GM18873 (cell line): Measurements from ENCODE around the gene NSFL1C.

ENCODE experiments used
- ATAC-seq: cut with Tn5 transposase; IDR thresholded peaks from one replicate; pipeline ENCODE4 v1.9.1; 2021; ENCODE audit warnings: mild to moderate bottlenecking, moderate library complexity, moderate number of reproducible peaks; ENCODE audit not compliant: unreplicated experiment, low FRiP score

Gene NSFL1C

GRCh38 chr20:1486566-1486965 is 19.9 kb upstream of the NSFL1C start:
- ATAC-seq = no peak

- no peak for ATAC-seq
Observed at GRCh38 chr20:1484438-1485116, 17.9 kb upstream of the NSFL1C start.

GRCh38 chr20:1479831-1480595 is 13.4 kb upstream of the NSFL1C start:
- no peak for ATAC-seq

GRCh38 chr20:1478566-1478965 is 11.9 kb upstream of the NSFL1C start:
- ATAC-seq = no peak

- no peak for ATAC-seq
Observed at GRCh38 chr20:1477896-1478490, 11.3 kb upstream of the NSFL1C start.

- no peak for ATAC-seq
Observed at GRCh38 chr20:1474817-1475603, 8.4 kb upstream of the NSFL1C start.

GRCh38 chr20:1474325-1474724 is 7.7 kb upstream of the NSFL1C start:
- ATAC-seq = no peak

GRCh38 chr20:1473246-1474220 is 6.9 kb upstream of the NSFL1C start:
- ATAC-seq = no peak

- ATAC-seq = no peak
Observed at GRCh38 chr20:1472556-1473245, 6.1 kb upstream of the NSFL1C start.

GRCh38 chr20:1471242-1471641 is 4.6 kb upstream of the NSFL1C start:
- no peak for ATAC-seq

GRCh38 chr20:1469925-1470571 is 3.4 kb upstream of the NSFL1C start:
- peak; percentile 32 for ATAC-seq

GRCh38 chr20:1469306-1469905 is 2.8 kb upstream of the NSFL1C start:
- no peak for ATAC-seq

- no peak for ATAC-seq
Observed at GRCh38 chr20:1468117-1468624, 1.5 kb upstream of the NSFL1C start.

- ATAC-seq = no peak
Observed at GRCh38 chr20:1467355-1468116, 887 bp upstream of the NSFL1C start.

- ATAC-seq = no peak
Observed at GRCh38 chr20:1467082-1467354, 369 bp upstream of the NSFL1C start.

GRCh38 chr20:1465470-1466210 is 1.0 kb downstream of the NSFL1C start:
- ATAC-seq = no peak
